Right forelimb (tissue), 1 donor: ENCODE measurements around the gene HS3ST1.

ENCODE experiments used
- DNase-seq: peaks from one replicate; pipeline ENCODE4 v3.0.0-alpha.2; 2018

HS3ST1 gene

DNA sequence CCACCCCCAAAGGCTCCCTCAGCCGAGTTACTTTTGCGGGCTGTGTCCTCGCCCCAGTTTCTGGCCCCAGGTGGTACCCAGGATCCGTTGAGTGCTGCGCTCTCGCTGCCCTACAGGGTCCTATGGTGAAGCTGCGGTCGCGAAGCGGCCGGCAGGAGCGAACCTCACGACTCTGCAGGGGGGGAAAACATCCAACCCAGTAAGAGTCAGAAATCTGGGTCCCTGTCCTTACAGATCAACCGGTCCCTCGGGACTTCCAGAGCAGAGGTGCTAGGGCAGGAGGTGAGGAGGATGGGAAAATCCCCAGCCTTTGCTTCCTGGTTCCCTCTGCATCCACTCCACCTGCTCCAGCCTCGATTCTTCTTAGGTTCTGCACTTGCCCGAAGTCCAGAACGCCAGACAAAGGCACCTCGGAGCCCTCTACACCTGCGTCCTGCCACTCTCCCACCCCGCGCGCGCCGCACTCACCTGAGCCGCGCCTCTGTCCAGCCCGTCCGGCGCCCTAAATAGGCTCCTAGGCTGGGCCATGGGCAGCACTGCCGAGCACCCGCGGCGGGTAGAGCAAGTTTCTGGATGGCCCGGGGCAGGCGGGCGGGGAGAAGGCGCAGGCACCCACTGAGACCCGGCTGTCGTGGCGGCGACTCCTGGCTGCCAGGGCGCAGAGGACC, at the start of gene HS3ST1:
HS3ST1 (minus strand) TSS at position 664 of the 668 bp plus-strand sequence. CDS start 28,889 bp downstream, outside the sequence.
- DNase-seq = peak; percentile 44

GRCh38 chr4:11475871-11476270, 47.2 kb upstream of the HS3ST1 start:
- DNase-seq = no peak

GRCh38 chr4:11474146-11474545, 45.5 kb upstream of the HS3ST1 start:
- no peak for DNase-seq

DNA sequence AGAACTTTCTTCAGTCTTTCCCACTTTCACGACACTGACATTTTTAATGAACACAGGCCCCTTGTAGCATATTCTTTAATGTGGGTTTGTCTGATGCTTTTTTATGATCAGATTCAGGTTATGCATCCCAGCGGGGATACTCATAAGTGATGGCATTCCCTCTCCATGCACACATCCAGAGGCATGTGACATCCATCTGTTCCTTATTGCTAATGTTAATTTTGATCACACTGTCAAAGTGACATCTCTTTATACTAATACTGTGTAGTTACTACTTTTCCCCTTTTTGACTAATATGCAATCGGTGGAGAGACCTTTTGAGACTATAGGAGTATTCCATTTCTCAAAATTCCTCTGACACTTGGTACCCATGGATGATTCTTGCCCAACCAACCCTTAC, 43.8 kb upstream of the HS3ST1 start:
- DNase-seq = no peak

GRCh38 chr4:11471618-11472017, 42.9 kb upstream of the HS3ST1 start:
- no peak for DNase-seq

GRCh38 chr4:11471046-11471441, 42.4 kb upstream of the HS3ST1 start:
- no peak for DNase-seq

GRCh38 chr4:11470438-11471045, 41.8 kb upstream of the HS3ST1 start:
- DNase-seq = no peak

GRCh38 chr4:11469650-11470437, 41.1 kb upstream of the HS3ST1 start:
- no peak for DNase-seq

- DNase-seq = no peak
Measured at GRCh38 chr4:11468901-11469300, 40.2 kb upstream of the HS3ST1 start.

DNA sequence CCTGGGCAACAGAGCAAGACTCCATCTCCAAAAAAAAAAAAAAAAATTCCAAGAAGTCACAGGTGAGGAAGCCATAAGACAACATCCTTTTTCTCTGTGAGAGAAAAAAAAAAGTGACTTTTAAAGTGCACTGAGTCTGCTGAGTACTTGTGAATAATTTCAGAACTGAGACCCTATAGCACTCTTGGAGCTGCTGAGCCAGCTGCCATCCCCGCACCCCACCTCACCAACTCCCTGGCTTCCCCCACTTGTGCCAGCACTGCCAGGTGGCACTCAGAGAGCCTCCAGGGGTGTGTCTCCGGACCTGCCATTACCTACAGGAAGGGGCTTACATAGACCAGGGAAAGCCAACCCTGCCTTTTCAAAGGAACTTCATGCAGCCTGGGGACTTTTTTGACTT, 39.2 kb upstream of the HS3ST1 start:
- no peak for DNase-seq

GRCh38 chr4:11463707-11464106, 35.0 kb upstream of the HS3ST1 start:
- no peak for DNase-seq

- DNase-seq = no peak
Measured at GRCh38 chr4:11456401-11456800, 27.7 kb upstream of the HS3ST1 start.

DNA sequence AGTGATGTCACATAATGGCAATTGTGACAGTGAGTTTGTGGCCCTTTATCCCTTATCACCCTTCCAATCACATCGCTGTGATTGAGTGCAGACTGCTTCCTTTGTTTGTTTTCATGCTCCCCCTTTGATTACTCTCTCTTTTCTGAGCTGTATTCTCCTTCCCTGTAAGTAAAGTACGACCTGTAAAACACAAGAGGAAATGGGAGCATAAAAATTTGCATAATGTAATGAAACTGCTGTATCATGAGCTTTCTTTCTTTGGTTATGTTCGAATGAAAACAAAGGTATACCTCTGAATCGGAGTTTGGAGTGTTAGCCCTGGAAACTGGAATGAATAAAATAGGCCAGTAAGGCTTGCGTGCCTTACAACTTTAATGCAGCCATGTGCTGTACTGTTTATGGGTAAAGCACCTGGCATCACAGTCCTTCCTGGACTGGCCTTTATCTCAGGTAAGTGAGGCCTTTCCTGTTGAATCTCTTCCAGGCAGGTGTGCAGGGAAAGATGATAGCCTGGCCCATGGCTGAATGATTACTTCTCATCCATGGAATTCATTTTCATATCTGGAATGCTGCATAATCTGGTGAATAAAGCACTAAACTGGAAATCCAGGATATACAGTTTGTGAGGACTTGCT, 26.6 kb upstream of the HS3ST1 start:
- DNase-seq = no peak

DNA sequence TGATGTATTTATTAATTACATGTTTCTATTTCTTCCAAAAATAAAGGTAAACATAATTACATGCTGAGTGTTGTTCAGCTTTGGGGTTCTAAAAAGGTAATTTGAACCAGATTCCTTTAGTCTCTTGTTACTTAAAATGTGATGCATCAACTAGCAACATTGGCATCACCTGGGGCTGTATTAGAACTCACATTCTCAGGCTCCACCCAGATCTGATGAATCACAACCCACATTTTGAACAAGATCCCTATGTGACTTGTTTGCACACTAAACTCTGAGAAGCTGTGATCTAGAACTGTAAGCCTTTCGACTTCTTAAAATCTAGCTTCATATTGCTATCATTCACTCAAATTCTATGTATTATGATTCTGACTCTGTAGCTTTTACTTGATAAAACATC, 23.0 kb upstream of the HS3ST1 start:
- no peak for DNase-seq

DNA sequence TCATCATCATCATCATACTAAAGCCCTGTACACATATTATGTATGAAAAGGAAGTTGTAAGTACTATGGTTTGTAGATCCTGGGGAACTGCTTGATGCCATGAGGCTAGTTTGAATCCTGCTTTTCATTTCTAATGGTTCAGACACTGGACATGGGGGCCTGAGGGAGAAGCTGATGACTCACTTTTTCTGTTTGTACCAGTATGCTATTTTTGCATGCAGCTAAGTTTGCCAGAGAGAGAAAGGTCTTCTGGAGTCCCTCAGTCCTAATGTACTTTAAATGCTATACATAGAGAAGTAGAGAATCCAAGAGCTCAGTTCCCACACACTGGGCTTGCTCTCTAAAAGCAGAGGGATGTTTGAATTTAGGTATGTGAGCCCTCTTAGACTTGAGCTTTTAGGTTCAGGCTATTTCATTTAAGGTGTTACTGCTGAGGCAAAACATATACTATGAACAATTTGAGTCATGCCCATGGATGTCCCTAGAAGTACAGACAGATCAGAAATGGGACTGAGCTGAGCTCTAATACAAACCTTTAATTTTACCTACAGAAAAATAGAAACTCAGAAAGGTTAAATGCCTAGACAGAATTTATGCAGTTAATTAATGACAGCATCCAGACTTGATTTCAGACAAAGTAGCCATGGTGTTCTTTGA, 17.6 kb upstream of the HS3ST1 start:
- DNase-seq = no peak

- no peak for DNase-seq
Measured at GRCh38 chr4:11441194-11441556, 12.5 kb upstream of the HS3ST1 start.

DNA sequence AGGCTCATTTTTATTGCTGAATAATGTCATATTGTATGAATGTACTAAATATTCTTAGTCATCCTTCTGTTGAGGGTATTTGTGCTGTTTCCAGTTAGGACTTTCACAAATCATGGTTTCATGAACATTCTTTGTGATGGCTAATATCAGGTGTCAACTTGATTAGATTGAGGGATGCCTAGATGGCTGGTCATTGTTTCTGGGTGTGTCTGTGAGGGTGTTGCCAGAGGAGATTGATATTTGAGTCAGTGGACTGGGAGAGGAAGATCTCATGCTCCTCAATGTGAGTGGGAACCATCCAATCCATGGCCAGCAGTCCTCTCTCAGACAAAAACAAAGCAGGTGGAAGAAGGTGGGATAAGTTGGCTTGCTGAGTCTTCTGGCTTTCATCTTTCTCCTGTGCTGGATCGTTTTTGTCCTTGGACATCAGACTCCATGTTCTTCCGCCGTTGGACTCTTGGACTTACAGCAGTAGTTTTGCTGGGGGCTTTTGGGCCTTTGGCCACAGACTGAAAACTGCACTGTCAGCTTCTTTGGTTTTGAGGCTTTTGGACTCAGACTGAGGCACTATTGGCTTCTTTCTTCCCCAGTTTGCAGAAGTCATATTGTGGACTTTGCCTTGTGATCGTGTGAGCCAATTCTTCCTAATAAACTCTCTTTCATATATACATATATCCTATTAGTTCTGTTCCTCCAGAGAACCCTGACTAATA, 11.9 kb upstream of the HS3ST1 start:
- DNase-seq = no peak

DNA sequence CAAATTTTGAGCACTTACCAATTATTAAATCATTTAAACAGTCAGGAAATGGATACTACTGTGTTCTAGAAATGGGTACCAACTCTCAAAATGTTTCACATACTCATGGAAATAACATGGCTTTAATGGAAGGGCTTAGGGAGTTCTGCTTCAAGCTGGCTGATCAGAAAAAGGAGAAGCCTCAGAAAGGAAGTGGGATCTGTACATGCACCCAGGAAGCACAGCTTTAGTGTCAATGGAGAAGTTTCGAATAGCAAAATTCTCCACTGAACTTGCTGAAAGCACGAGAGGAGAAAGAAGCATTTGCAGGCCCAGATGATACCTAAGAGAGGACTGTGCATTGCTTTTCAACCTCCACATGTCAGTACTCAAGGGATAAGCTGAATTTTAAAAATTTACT, 11.1 kb upstream of the HS3ST1 start:
- no peak for DNase-seq

- no peak for DNase-seq
Measured at GRCh38 chr4:11438647-11439046, 10.0 kb upstream of the HS3ST1 start.

DNA sequence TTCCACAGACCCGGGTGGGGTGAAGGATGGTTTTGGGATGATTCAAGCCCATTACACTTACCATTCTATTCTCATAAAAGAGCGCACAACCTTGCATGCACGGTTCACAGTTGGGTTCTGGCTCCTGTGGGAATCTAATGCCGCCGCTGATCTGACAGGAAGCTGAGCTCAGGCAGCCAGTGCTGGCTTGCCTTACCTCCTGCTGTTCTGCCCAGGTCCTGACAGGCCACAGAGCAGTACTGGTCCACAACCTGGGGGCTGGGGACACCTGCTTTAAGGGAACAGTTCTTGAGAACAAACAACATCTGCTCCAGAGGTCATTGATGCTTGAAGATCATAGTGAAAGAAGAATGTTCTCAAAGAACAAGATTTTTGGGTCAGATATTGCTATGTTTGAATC, 8.0 kb upstream of the HS3ST1 start:
- no peak for DNase-seq

- DNase-seq = no peak
Measured at GRCh38 chr4:11436084-11436483, 7.4 kb upstream of the HS3ST1 start.

GRCh38 chr4:11435557-11435956, 6.9 kb upstream of the HS3ST1 start:
- DNase-seq = no peak
